Measurements from ENCODE around the gene FEZF1.

FEZF1 gene

GRCh38 chr7:122309421-122309820 lies 4.9 kb upstream of the FEZF1 start:
- no peak for DNase-seq (ENCODE audit: low read depth, low spot score)
- H3K27ac ChIP-seq = no peak overlapping the region

GRCh38 chr7:122307228-122307621 lies 2.7 kb upstream of the FEZF1 start:
- H3K27ac ChIP-seq = no peak overlapping the region
- no peak for DNase-seq (ENCODE audit: low read depth, low spot score)

- no peak for DNase-seq (ENCODE audit: low read depth, low spot score)
- H3K27ac ChIP-seq = no peak overlapping the region
These were observed 2.0 kb upstream of the FEZF1 start for GRCh38 chr7:122306320-122307227.

- no peak overlapping the region for H3K27ac ChIP-seq
- DNase-seq (ENCODE audit: low read depth, low spot score) = no peak
These were observed 1.1 kb upstream of the FEZF1 start for GRCh38 chr7:122305475-122306319.

- no peak for DNase-seq (ENCODE audit: low read depth, low spot score)
- H3K27ac ChIP-seq = no peak overlapping the region
These were observed 459 bp upstream of the FEZF1 start for GRCh38 chr7:122304996-122305421.

GRCh38 chr7:122303531-122304318 lies 825 bp downstream of the FEZF1 start:
- H3K27ac ChIP-seq = no peak overlapping the region
- no peak for DNase-seq (ENCODE audit: low read depth, low spot score)

- H3K27ac ChIP-seq = no peak overlapping the region
- no peak for DNase-seq (ENCODE audit: low read depth, low spot score)
These were observed 1.6 kb downstream of the FEZF1 start for GRCh38 chr7:122302761-122303530.

GRCh38 chr7:122301858-122302760 lies 2.4 kb downstream of the FEZF1 start:
- no peak for DNase-seq (ENCODE audit: low read depth, low spot score)

GRCh38 chr7:122300956-122301833 lies 3.4 kb downstream of the FEZF1 start:
- no peak for DNase-seq (ENCODE audit: low read depth, low spot score)

More at GRCh38 chr7:122301858-122302760, 2.4 kb downstream of the FEZF1 start:
- H3K27ac ChIP-seq = no peak overlapping the region

GRCh38 chr7:122300211-122300932 lies 4.2 kb downstream of the FEZF1 start:
- no peak overlapping the region for H3K27ac ChIP-seq
- DNase-seq (ENCODE audit: low read depth, low spot score) = no peak

More at GRCh38 chr7:122300956-122301833, 3.4 kb downstream of the FEZF1 start:
- H3K27ac ChIP-seq = no peak overlapping the region

GRCh38 chr7:122299624-122300210 lies 4.8 kb downstream of the FEZF1 start:
- no peak overlapping the region for H3K27ac ChIP-seq
- DNase-seq (ENCODE audit: low read depth, low spot score) = no peak

GRCh38 chr7:122298618-122299017 lies 5.9 kb downstream of the FEZF1 start:
- no peak for DNase-seq (ENCODE audit: low read depth, low spot score)
- no peak overlapping the region for H3K27ac ChIP-seq

GRCh38 chr7:122298131-122298530 lies 6.4 kb downstream of the FEZF1 start:
- no peak overlapping the region for H3K27ac ChIP-seq
- no peak for DNase-seq (ENCODE audit: low read depth, low spot score)

GRCh38 chr7:122291189-122291588 lies 13.4 kb downstream of the FEZF1 start:
- no peak for DNase-seq (ENCODE audit: low read depth, low spot score)

GRCh38 chr7:122290476-122290875 lies 14.1 kb downstream of the FEZF1 start:
- H3K27ac ChIP-seq = no peak overlapping the region
- no peak for DNase-seq (ENCODE audit: low read depth, low spot score)

More at GRCh38 chr7:122291189-122291588, 13.4 kb downstream of the FEZF1 start:
- no peak overlapping the region for H3K27ac ChIP-seq

- no peak for DNase-seq (ENCODE audit: low read depth, low spot score)
- H3K27ac ChIP-seq = no peak overlapping the region
These were observed 15.1 kb downstream of the FEZF1 start for GRCh38 chr7:122289426-122289825.
